Skin of body (tissue), 2 donors: ENCODE data around the gene NBPF12. TPM values are rescaled to one million over a fixed set of nuclear protein-coding genes. Genes with fewer than 3 reads are reported as not detected.
A peak's percentile ranks its signal among the peaks of the same experiment; 100 is the strongest.
"Not testable (repeated sequence)": the region's sequence is repeated elsewhere in the genome, so short reads cannot be mapped to it uniquely, and the experiment has no call there.

Experiments
- DNase-seq: peaks from one replicate; lab custom pipeline; 2025; lab: John Stamatoyannopoulos, UW
- total RNA-seq: library from RNA; depleted of rRNA; stranded (reverse); fragments of >200 nt; gene quantifications from one replicate; pipeline ENCODE4 v1.2.3, GENCODE V29; 2014

Gene NBPF12
- 11.3 TPM for total RNA-seq

- DNase-seq, result peak; percentile 34
These were observed at the start of gene NBPF12 for GRCh38 chr1:146938242-146938902. Gene NBPF12, plus strand, starts transcription at chr1:146938324. Its CDS starts 21,820 bp downstream, at chr1:146960144.

GRCh38 chr1:146891355-146891754 lies 46.8 kb upstream of the NBPF12 start:
- not testable (repeated sequence) for DNase-seq

- DNase-seq, result not testable (repeated sequence)
These were observed 45.8 kb upstream of the NBPF12 start for GRCh38 chr1:146892331-146892730.

GRCh38 chr1:146907565-146908261 lies 30.4 kb upstream of the NBPF12 start:
- not testable (repeated sequence) for DNase-seq

- DNase-seq, result not testable (repeated sequence)
These were observed 25.1 kb upstream of the NBPF12 start for GRCh38 chr1:146912975-146913374.

- not testable (repeated sequence) for DNase-seq
These were observed 17.3 kb upstream of the NBPF12 start for GRCh38 chr1:146920811-146921210.

GRCh38 chr1:146922614-146923013 lies 15.5 kb upstream of the NBPF12 start:
- DNase-seq, result not testable (repeated sequence)

GRCh38 chr1:146924106-146924505 lies 14.0 kb upstream of the NBPF12 start:
- not testable (repeated sequence) for DNase-seq

- DNase-seq, result not testable (repeated sequence)
These were observed 11.7 kb upstream of the NBPF12 start for GRCh38 chr1:146926413-146926812.

GRCh38 chr1:146930225-146930624 lies 7.9 kb upstream of the NBPF12 start:
- DNase-seq, result not testable (repeated sequence)

GRCh38 chr1:146934390-146935223 lies 3.5 kb upstream of the NBPF12 start:
- DNase-seq, result not testable (repeated sequence)

GRCh38 chr1:146937462-146937861 lies 662 bp upstream of the NBPF12 start:
- DNase-seq, result not testable (repeated sequence)

GRCh38 chr1:146938927-146939786 lies 1.0 kb downstream of the NBPF12 start:
- not testable (repeated sequence) for DNase-seq

GRCh38 chr1:146940293-146940692 lies 2.2 kb downstream of the NBPF12 start:
- DNase-seq, result not testable (repeated sequence)

- DNase-seq, result not testable (repeated sequence)
These were observed 5.3 kb downstream of the NBPF12 start for GRCh38 chr1:146943342-146943886.

- DNase-seq, result not testable (repeated sequence)
These were observed 10.0 kb downstream of the NBPF12 start for GRCh38 chr1:146948127-146948526.

GRCh38 chr1:146964340-146964739 lies 26.2 kb downstream of the NBPF12 start:
- DNase-seq, result not testable (repeated sequence)

GRCh38 chr1:146966351-146966750 lies 28.2 kb downstream of the NBPF12 start:
- not testable (repeated sequence) for DNase-seq

- DNase-seq, result not testable (repeated sequence)
These were observed 32.5 kb downstream of the NBPF12 start for GRCh38 chr1:146970656-146971055.

- not testable (repeated sequence) for DNase-seq
These were observed 34.6 kb downstream of the NBPF12 start for GRCh38 chr1:146972681-146973080.
